Fibroblast of villous mesenchyme (primary cell): Measurements from ENCODE around the gene PRKAG3. TPM values are rescaled to one million over a fixed set of nuclear protein-coding genes. Genes with fewer than 3 reads are reported as not detected.

Source experiments
- DNase-seq: peaks from one replicate; pipeline ENCODE4 v3.0.0-alpha.2; 2010; ENCODE audit warnings: low read depth
- H3K4me3 ChIP-seq: 2 replicates; pipeline ENCODE4 v1.5.1; 2011; ENCODE audit warnings: low read depth, mild to moderate bottlenecking, low read length
- total RNA-seq: library from RNA; depleted of rRNA; stranded (reverse); fragments of >200 nt; gene quantifications from 2 replicates; pipeline ENCODE4 v1.2.3, GENCODE V29; 2012
- TF ChIP-seq, protein P1 (sequence below): IDR thresholded peaks from 2 replicates; pipeline ENCODE4 v1.5.1; 2012; ENCODE audit warnings: low read depth, mild to moderate bottlenecking, low read length; ENCODE audit not compliant: insufficient read depth

PRKAG3 gene
- total RNA-seq, 1 donor: not detected

DNA sequence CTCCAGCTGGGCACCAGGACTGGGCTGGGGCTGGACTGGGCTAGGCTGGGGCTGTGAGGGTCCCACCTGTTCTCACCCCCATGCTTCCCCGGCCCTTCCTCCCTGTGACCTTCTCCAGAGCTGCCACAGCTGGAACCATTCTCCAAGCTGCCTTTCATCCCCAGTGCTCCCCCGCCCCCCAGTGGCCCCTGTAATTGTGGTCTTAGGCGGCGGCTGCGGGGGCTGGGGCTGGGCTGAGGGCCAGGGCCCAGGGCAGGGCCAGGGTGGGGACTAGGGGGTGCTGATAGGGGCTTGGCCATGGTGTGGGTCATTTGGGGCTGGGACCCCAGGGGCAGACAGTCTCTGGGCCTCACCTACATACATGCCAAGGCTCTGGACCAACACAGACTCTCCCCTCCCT is 46.3 kb upstream of the PRKAG3 start:
- TF ChIP-seq, protein P1, sequence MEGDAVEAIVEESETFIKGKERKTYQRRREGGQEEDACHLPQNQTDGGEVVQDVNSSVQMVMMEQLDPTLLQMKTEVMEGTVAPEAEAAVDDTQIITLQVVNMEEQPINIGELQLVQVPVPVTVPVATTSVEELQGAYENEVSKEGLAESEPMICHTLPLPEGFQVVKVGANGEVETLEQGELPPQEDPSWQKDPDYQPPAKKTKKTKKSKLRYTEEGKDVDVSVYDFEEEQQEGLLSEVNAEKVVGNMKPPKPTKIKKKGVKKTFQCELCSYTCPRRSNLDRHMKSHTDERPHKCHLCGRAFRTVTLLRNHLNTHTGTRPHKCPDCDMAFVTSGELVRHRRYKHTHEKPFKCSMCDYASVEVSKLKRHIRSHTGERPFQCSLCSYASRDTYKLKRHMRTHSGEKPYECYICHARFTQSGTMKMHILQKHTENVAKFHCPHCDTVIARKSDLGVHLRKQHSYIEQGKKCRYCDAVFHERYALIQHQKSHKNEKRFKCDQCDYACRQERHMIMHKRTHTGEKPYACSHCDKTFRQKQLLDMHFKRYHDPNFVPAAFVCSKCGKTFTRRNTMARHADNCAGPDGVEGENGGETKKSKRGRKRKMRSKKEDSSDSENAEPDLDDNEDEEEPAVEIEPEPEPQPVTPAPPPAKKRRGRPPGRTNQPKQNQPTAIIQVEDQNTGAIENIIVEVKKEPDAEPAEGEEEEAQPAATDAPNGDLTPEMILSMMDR: no peak
- no peak overlapping the region for H3K4me3 ChIP-seq
- no peak for DNase-seq

DNA sequence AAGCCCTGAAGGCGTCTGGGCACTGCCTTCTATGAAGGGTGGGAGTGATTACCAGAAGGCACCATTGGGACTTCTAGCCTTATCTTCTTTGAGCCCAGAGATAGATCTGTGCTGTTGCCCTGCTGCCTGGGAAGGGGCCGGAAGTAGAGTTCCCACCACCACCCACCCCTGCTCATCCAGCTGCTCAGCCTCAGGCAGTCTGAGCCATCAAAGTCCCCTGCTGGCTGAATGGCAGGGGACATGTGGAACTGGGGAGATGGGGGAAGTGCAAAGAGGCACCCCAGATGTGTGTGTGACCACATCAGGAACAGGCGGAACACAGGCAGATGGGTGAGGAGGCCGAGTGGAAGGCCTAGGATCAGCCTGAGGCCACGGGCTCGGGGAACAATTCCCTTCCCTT is 45.7 kb upstream of the PRKAG3 start:
- TF ChIP-seq, protein P1: no peak
- no peak overlapping the region for H3K4me3 ChIP-seq
- DNase-seq: no peak

DNA sequence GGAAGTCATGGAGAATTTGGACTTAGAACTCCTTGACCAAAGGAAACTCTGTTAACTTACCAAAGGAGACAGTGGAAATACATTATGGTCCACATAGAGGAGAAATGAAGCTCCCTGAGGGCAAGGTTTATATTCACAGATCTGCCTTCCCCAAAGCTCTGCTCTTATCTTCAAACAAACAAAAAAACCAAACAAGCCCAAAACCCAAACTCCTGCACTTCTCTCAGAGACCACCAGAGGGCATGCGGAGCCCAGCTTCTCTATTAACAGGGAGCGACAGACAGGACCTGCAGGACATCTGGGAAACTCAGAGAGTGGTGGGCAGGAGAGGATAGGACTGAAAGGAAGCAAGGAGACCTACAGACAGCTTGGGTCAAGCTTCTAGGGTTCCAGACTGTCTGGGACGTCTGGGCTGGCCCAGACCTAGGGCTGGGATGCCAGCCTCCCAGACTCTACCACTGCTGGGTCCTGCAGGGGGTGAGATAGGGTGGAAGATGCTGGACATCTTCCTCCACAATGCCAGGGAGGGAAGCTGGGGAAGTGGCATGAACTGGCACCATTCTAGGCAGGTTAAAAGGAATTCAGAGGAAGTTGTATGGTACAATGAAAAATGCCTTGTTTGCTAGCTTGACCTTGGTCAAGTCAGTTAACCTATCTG is 45.1 kb upstream of the PRKAG3 start:
- H3K4me3 ChIP-seq: no peak overlapping the region
- DNase-seq: peak; percentile 71
- TF ChIP-seq, protein P1: peak; percentile 99

DNA sequence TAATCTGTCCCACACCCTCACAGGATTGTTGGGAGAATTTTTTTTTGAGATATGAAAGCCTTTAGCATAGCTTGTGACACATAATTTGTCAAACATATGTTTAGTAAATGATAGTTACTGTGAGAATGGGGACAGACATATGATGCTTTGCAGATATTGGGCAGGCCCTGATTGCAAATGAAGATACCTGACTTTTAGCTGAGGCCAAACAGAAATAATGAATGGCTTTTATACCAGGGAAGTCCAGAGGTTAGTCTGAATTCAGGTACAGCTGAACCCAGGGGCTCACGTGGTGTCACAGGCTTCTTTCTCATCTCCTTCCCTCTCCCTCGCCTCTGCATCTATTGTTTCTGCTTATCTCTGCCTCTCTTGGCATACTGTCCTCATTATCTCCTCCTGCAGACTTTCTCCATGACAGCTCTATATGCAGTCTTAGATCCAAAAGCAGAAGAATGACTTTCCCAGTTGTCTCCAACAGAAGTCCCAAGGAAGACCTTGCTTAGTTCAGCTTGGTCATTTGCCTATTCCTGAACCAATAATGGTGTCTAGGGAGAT is 44.2 kb upstream of the PRKAG3 start:
- no peak overlapping the region for H3K4me3 ChIP-seq

DNA sequence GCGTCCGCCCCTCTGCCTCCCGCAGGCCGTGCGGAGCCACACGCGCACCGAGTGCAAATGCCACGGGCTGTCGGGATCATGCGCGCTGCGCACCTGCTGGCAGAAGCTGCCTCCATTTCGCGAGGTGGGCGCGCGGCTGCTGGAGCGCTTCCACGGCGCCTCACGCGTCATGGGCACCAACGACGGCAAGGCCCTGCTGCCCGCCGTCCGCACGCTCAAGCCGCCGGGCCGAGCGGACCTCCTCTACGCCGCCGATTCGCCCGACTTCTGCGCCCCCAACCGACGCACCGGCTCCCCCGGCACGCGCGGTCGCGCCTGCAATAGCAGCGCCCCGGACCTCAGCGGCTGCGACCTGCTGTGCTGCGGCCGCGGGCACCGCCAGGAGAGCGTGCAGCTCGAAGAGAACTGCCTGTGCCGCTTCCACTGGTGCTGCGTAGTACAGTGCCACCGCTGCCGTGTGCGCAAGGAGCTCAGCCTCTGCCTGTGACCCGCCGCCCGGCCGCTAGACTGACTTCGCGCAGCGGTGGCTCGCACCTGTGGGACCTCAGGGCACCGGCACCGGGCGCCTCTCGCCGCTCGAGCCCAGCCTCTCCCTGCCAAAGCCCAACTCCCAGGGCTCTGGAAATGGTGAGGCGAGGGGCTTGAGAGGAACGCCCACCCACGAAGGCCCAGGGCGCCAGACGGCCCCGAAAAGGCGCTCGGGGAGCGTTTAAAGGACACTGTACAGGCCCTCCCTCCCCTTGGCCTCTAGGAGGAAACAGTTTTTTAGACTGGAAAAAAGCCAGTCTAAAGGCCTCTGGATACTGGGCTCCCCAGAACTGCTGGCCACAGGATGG is 42.0 kb upstream of the PRKAG3 start:
- H3K4me3 ChIP-seq: no peak overlapping the region
- TF ChIP-seq, protein P1: no peak
- DNase-seq: no peak

More for the DNA sequence above, 44.2 kb upstream of the PRKAG3 start:
- TF ChIP-seq, protein P1: no peak
- no peak for DNase-seq

DNA sequence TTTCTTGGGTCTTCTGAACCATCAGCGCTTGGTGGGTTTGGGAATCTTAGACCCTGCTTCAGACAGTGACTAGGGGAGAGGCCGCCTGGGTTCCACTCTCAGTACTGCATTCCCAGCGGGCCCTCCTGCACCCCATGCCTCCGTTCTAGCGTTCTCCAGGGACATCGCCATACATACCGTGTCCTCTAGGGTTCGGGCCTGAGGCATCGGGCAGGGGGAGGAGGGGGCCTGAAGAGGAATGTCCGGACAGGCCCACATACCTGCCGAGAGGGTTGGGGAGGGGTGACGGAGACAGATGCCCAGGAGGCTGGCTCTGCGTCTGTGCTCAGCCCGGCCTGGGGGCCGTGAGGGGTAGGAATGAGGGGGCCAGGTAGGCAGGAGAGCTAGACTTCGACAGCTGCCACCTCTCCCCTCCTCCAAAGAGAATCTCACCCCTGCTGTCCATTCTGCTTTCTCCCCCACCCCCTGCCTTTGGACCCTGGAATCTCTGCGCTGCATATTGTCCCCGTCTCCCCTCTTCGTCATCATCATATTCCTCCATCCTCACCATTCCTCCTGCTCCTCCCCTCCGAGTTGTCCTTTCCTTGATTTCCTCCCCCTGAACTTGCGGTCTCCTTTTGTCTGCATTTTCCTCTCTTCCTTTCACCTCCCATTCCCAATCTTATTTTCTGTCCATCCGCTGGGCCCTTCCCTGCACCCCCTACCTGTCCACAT is 41.2 kb upstream of the PRKAG3 start:
- TF ChIP-seq, protein P1: no peak
- H3K4me3 ChIP-seq: no peak overlapping the region
- no peak for DNase-seq
